Measurements from ENCODE around the gene DLG4.

DLG4 gene

GRCh38 chr17:7211491-7212273 is 8.0 kb downstream of the DLG4 start:
- Histone ChIP-seq H3K9me2 (replicated peaks; ENCODE audit: low read depth, low read length) (no peaks in the 10 kb centered on the region), H3K9ac (ENCODE audit: low read depth, low read length, poor library complexity, severe bottlenecking) (no peak overlapping the region), H3F3A (ENCODE audit: low read depth) (peaks cover 3% of the 10 kb centered on the region; the same call in 1 of the 2 replicates), H3K9me3 (ENCODE audit: insufficient read depth, low read depth, low read length) (no peaks in the 10 kb centered on the region), H3K27me3 (ENCODE audit: insufficient read depth, low read length, poor library complexity, severe bottlenecking) (no peaks in the 10 kb centered on the region), H3K4me3 (ENCODE audit: low read length, poor library complexity, severe bottlenecking) (no peak overlapping the region), H3K4me2 (ENCODE audit: low read depth, low read length, poor library complexity, severe bottlenecking) (no peak overlapping the region), H3K36me3 (ENCODE audit: insufficient read depth, low read length) (no peaks in the 10 kb centered on the region), H3K4me1 (ENCODE audit: insufficient read depth, low read length, poor library complexity, severe bottlenecking) (peaks cover 26% of the 10 kb centered on the region), H3K79me2 (ENCODE audit: insufficient read depth, low read length) (peaks cover 24% of the 10 kb centered on the region), H2AFZ (ENCODE audit: low read length) (no peak overlapping the region), H4K20me1 (ENCODE audit: insufficient read depth, low read length, poor library complexity, severe bottlenecking) (peaks cover 6% of the 10 kb centered on the region)
- TF ChIP-seq CTCF (conservative IDR thresholded peaks at IDR 0.05; ENCODE audit: low read length) (no peak), EZH2phosphoT487 (IDR thresholded peaks at IDR 0.05; ENCODE audit: borderline replicate concordance) (no peak)

GRCh38 chr17:7208754-7209460 is 10.7 kb downstream of the DLG4 start:
- Histone ChIP-seq H3K4me2 (ENCODE audit: low read depth, low read length, poor library complexity, severe bottlenecking) (no peak overlapping the region), H3K36me3 (ENCODE audit: insufficient read depth, low read length) (peaks cover under 1% of the 10 kb centered on the region; the same call in 1 of the 2 replicates), H3K9ac (ENCODE audit: low read depth, low read length, poor library complexity, severe bottlenecking) (no peak overlapping the region), H3K9me3 (ENCODE audit: insufficient read depth, low read depth, low read length) (no peaks in the 10 kb centered on the region), H3K4me1 (ENCODE audit: insufficient read depth, low read length, poor library complexity, severe bottlenecking) (peaks cover 6% of the 10 kb centered on the region), H3K27me3 (ENCODE audit: insufficient read depth, low read length, poor library complexity, severe bottlenecking) (no peaks in the 10 kb centered on the region), H4K20me1 (ENCODE audit: insufficient read depth, low read length, poor library complexity, severe bottlenecking) (peaks cover 2% of the 10 kb centered on the region), H3F3A (ENCODE audit: low read depth) (no peaks in the 10 kb centered on the region), H3K9me2 (replicated peaks; ENCODE audit: low read depth, low read length) (no peaks in the 10 kb centered on the region), H3K79me2 (ENCODE audit: insufficient read depth, low read length) (peaks cover 16% of the 10 kb centered on the region), H2AFZ (ENCODE audit: low read length) (no peak overlapping the region), H3K4me3 (ENCODE audit: low read length, poor library complexity, severe bottlenecking) (no peak overlapping the region)
- no peak for TF ChIP-seq CTCF (conservative IDR thresholded peaks at IDR 0.05; ENCODE audit: low read length)
- TF ChIP-seq EZH2phosphoT487 (IDR thresholded peaks at IDR 0.05; ENCODE audit: borderline replicate concordance): no peak

DNA sequence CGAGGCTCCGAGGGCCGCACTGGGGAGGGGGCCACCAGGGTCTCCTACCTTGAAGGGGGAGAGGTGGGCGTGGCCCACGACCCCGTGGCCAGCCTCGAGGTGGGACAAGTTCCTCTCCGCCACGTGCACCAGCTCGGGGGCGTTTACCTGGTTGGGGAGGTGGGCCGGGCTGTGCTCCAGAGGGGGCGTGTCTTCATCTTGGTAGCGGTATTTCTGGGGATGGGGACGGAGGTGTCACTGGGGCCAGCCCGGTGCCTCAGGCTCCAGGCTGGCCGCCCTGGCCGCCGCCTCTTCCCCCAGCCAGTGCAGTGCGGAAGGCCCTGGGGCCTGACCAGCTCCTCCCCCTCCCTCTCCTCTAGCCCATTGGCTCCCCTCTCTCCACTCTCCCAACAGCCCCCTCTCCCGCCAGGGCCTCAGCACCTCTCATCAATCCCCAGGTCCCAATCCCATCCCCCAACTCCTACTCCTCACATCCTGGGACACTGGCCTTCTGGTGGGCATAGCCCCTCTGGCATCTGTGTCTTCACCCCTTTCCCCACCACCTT is 11.5 kb downstream of the DLG4 start:
- Histone ChIP-seq H3K9me2 (replicated peaks; ENCODE audit: low read depth, low read length) (no peaks in the 10 kb centered on the region), H2AFZ (ENCODE audit: low read length) (no peak overlapping the region), H4K20me1 (ENCODE audit: insufficient read depth, low read length, poor library complexity, severe bottlenecking) (peaks cover 2% of the 10 kb centered on the region), H3K79me2 (ENCODE audit: insufficient read depth, low read length) (peaks cover 10% of the 10 kb centered on the region), H3F3A (ENCODE audit: low read depth) (no peaks in the 10 kb centered on the region), H3K9me3 (ENCODE audit: insufficient read depth, low read depth, low read length) (no peaks in the 10 kb centered on the region), H3K4me2 (ENCODE audit: low read depth, low read length, poor library complexity, severe bottlenecking) (no peak overlapping the region), H3K36me3 (ENCODE audit: insufficient read depth, low read length) (peaks cover 9% of the 10 kb centered on the region; the same call in 1 of the 2 replicates), H3K9ac (ENCODE audit: low read depth, low read length, poor library complexity, severe bottlenecking) (no peak overlapping the region), H3K27me3 (ENCODE audit: insufficient read depth, low read length, poor library complexity, severe bottlenecking) (no peaks in the 10 kb centered on the region), H3K4me1 (ENCODE audit: insufficient read depth, low read length, poor library complexity, severe bottlenecking) (no peaks in the 10 kb centered on the region), H3K4me3 (ENCODE audit: low read length, poor library complexity, severe bottlenecking) (no peak overlapping the region)
- no peak for TF ChIP-seq CTCF (conservative IDR thresholded peaks at IDR 0.05; ENCODE audit: low read length)
- no peak for TF ChIP-seq EZH2phosphoT487 (IDR thresholded peaks at IDR 0.05; ENCODE audit: borderline replicate concordance)

Measured in Loucy (cell line).